ENCODE measurements around the gene RASA3.

DNA sequence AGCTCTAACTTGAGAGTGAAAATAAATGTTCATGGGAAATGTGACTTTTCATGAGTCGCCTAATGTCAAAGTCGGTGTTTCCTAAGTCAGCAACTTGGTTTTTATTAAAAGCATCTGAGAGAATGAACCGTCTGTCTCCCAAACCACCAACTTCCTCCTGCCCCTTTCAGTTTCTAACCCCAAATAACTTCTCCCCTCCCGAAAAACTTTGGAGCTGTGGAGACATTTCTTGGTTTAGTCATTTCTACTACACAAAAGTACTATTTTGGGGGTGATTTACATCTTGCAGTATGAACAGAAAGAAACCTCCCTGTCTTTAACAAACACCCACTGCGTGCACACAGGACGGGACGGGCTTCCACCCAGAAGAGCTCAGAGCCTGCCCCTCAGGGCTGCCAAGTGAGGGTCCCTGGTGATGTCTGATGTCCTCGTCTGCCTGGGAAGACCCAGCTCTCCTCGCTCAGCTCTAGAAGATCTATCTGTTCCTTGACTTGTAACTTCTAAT is 65.0 kb downstream of the RASA3 start:
- no peak for TF ChIP-seq POLR2A (IDR thresholded peaks at IDR 0.05)
- TF ChIP-seq, protein P1, sequence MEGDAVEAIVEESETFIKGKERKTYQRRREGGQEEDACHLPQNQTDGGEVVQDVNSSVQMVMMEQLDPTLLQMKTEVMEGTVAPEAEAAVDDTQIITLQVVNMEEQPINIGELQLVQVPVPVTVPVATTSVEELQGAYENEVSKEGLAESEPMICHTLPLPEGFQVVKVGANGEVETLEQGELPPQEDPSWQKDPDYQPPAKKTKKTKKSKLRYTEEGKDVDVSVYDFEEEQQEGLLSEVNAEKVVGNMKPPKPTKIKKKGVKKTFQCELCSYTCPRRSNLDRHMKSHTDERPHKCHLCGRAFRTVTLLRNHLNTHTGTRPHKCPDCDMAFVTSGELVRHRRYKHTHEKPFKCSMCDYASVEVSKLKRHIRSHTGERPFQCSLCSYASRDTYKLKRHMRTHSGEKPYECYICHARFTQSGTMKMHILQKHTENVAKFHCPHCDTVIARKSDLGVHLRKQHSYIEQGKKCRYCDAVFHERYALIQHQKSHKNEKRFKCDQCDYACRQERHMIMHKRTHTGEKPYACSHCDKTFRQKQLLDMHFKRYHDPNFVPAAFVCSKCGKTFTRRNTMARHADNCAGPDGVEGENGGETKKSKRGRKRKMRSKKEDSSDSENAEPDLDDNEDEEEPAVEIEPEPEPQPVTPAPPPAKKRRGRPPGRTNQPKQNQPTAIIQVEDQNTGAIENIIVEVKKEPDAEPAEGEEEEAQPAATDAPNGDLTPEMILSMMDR (IDR thresholded peaks at IDR 0.05), result no peak

Measured in right lobe of liver (tissue), 4 donors.